AG04450 (cell line): ENCODE results near the gene IFFO2. TPM values are rescaled to one million over a fixed set of nuclear protein-coding genes. Genes with fewer than 3 reads are reported as not detected.

Experiments
- CTCF ChIA-PET: fragments of 300-600, 350-600 bp; formaldehyde crosslinking; extraction: SDS; loops from one replicate; lab custom pipeline; 2022; ENCODE audit warnings: antibody characterized with exemption, inconsistent platforms; lab: Charles Lee
- POLR2A ChIA-PET: fragments of 350-600 bp; formaldehyde crosslinking; extraction: SDS; loops from one replicate; lab custom pipeline; 2021; ENCODE audit warnings: antibody characterized with exemption, inconsistent platforms; lab: Yijun Ruan, JAX
- DNase-seq: peaks from one replicate; pipeline ENCODE4 v3.0.0-alpha.2; 2011; ENCODE audit warnings: low read depth, low spot score
- H3K27ac ChIP-seq: one replicate; pipeline ENCODE4 v1.5.1; 2012; ENCODE audit warnings: low read depth, low read length, control low read depth
- H3K27me3 ChIP-seq: one replicate; pipeline ENCODE4 v1.6.0; 2012; ENCODE audit warnings: low read length; ENCODE audit not compliant: control insufficient read depth, insufficient read depth
- H3K4me3 ChIP-seq: 2 replicates; pipeline ENCODE4 v1.5.1; 2011; ENCODE audit warnings: mild to moderate bottlenecking, low read depth, low read length, control low read depth
- H3K9me3 ChIP-seq: 2 replicates; pipeline ENCODE4 v1.5.1; 2012; ENCODE audit warnings: low read length; ENCODE audit not compliant: control insufficient read depth, insufficient read depth
- polyA plus RNA-seq: library from polyadenylated mRNA; depleted of rRNA; stranded (reverse); fragments of >200 nt; gene quantifications from 2 replicates; pipeline ENCODE4 v1.2.3, GENCODE V29; 2011
- TF ChIP-seq, protein P1 (sequence below): IDR thresholded peaks from 2 replicates; pipeline ENCODE4 v1.5.1; 2011; ENCODE audit warnings: low read depth, low read length, control low read depth, inconsistent platforms

IFFO2 gene
- polyA plus RNA-seq, 1 experiment: 6.8 TPM

DNA sequence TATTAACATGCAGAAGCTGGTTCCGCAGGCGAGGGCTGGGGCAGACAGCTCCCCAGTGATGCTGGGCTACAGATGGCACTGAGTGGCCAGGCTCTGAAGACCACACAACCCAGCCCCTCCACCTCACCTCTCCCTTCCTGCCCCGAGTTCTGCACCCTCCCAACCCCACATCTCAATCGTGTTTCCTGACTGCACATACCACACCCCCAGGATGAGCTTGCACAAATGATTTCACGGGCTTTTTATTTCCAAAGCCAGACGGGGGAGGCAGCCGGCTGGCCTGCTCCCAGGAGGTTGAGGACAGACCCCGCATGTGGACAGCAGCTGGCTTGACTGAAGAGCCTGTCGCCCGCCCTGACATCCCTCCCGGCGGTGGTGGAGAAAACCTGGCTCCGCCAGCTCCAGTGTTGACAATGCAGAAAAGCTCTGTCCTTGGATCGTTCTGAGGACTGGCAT is 32.7 kb downstream of the IFFO2 start:
- H3K4me3 ChIP-seq: no peak overlapping the region
- POLR2A ChIA-PET: interaction anchor here (0.6 to 1.2 kb wide), 2 partner anchors 17 to 21 kb away, joined by 3 read pairs; partner anchors contain the start of gene ALDH4A1
- H3K27ac ChIP-seq: peak overlapping the region; percentile 47
- H3K9me3 ChIP-seq: no peaks in the 10 kb centered on the region; the same call in 1 of the 2 replicates
- H3K27me3 ChIP-seq: no peaks in the 10 kb centered on the region
- DNase-seq: no peak
- TF ChIP-seq, protein P1, sequence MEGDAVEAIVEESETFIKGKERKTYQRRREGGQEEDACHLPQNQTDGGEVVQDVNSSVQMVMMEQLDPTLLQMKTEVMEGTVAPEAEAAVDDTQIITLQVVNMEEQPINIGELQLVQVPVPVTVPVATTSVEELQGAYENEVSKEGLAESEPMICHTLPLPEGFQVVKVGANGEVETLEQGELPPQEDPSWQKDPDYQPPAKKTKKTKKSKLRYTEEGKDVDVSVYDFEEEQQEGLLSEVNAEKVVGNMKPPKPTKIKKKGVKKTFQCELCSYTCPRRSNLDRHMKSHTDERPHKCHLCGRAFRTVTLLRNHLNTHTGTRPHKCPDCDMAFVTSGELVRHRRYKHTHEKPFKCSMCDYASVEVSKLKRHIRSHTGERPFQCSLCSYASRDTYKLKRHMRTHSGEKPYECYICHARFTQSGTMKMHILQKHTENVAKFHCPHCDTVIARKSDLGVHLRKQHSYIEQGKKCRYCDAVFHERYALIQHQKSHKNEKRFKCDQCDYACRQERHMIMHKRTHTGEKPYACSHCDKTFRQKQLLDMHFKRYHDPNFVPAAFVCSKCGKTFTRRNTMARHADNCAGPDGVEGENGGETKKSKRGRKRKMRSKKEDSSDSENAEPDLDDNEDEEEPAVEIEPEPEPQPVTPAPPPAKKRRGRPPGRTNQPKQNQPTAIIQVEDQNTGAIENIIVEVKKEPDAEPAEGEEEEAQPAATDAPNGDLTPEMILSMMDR: no peak
- CTCF ChIA-PET: interaction anchor here (1.4 to 5.2 kb wide), 3 partner anchors 10 to 17 kb away, joined by 3 to 60 read pairs (median 13); no protein-coding TSS in a partner anchor

DNA sequence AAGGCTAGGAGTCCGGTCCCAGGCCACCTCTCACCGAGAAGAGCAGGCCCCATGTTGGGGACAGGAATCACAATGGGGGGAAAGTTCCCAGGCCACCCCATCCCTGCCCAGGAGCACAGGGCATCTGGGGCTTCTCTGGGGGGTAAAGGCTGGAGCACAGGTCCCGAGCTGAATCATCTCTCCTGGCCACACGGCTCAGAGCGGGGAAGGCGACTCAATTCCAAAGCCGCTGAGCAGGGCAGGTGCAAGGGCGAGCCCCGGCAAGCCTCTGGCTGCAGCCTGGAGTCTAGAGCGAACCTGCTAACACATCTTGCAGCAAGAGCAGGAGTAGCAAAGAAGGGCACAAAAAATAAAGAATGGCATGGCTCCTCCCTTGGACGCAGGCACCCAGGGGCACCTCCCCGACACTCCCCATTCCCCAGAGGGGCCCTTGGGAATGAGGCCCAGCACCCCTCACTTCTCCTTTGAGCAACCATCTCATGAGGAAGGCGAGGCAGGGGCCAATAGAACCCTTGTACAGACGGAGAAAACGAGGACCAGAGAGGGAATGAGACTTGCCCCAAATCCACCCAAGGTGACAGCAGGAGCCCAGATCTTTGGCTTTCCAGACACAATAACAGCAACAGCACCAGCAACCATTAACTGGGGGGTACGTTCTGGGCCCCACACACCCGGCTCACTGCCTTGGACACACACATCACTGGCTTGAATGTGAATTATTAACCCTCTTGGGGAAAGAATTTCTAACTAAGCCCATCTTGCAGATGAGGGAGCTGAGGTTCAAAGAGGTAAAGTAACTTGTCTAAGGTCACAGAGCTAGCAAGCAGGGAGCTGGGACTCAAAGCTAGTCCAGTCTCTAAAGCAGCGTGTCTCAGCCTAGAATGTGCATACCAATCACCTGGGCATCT is 33.4 kb downstream of the IFFO2 start:
- CTCF ChIA-PET: interaction anchor here (2.5 to 5.2 kb wide), 3 partner anchors 10 to 16 kb away, joined by 13 to 60 read pairs (median 34); no protein-coding TSS in a partner anchor
- Histone ChIP-seq H3K27me3 (no peaks in the 10 kb centered on the region), H3K27ac (peak overlapping the region; percentile 91), H3K9me3 (no peaks in the 10 kb centered on the region; the same call in 1 of the 2 replicates), H3K4me3 (no peak overlapping the region)
- no peak for DNase-seq
- POLR2A ChIA-PET: interaction anchor here (1.5 kb wide), 1 partner anchor 33 kb away, joined by 5 read pairs; the partner anchor contains the start of gene IFFO2
- TF ChIP-seq, protein P1: no peak

DNA sequence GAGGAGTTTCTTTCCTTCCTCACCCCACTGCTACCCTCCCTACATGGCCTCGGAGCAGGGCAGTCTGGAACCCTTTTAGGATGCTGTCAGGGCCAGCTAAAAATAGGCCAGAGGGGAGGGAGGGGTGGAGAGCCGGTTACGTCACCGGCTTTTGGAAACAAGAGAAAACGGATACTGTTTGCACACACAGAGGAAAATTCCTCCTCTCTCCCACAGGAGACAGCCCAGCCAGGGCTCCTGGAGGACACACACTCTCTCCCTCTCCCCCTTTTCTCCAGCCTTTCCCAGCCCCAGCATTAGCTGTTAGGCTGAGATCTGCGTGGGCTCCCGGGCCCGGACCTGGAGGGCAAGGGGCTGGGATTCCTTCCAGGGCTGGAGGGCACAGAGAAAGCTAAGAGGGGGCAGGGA is 34.2 kb downstream of the IFFO2 start:
- H3K9me3 ChIP-seq: no peaks in the 10 kb centered on the region; the same call in 1 of the 2 replicates
- TF ChIP-seq, protein P1: peak; percentile 37
- peak overlapping the region; percentile 27; the same call in 1 of the 2 replicates for H3K4me3 ChIP-seq
- H3K27ac ChIP-seq: peak overlapping the region; percentile 91
- ChIA-PET CTCF (interaction anchor here (0.6 to 3.1 kb wide), 5 partner anchors 10 to 241 kb away, joined by 3 to 34 read pairs (median 4); no protein-coding TSS in a partner anchor), POLR2A (interaction anchor here (0.5 to 1.5 kb wide), 2 partner anchors 34 to 287 kb away, joined by 3 to 5 read pairs; partner anchors contain the start of gene IFFO2)
- H3K27me3 ChIP-seq: no peaks in the 10 kb centered on the region
- DNase-seq: peak; percentile 61

DNA sequence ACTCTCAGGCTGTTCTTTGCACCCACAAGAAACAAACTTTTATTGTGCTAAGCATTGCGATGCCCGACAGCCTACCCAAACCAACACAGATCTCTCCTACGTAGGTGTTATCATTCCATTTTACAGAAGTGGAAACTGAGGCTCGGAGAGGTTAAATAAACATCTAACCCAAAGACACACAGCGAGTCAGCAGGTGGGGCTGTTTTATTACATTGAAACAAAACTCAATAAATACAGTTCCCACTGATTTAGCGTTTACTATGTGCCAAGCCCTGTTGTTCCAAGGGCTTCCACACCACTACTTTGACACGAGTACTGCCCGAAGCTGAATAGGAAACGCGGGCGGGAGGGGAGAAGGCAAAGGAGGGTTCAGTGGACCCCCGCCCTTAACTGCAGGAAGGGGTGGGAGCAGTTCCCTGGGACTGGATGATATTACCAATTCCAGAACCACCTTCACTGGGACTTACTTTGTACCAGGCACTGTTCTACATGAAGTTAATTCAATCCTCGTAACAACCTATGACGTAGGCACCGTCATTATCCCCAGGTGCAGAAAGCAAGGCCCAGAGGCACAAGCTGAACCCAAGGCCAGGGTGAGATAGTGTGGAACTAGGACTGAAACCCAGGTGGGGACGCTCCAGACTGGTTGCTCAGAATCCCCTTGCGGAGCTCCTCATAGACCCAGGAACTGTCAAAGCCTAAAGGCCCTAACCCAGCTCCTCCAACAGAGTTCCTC is 34.8 kb downstream of the IFFO2 start:
- POLR2A ChIA-PET: interaction anchor here (0.5 to 1.5 kb wide), 2 partner anchors 35 to 287 kb away, joined by 3 to 5 read pairs; partner anchors contain the start of gene IFFO2
- Histone ChIP-seq H3K4me3 (no peak overlapping the region), H3K27ac (peak overlapping the region; percentile 91)

More for the DNA sequence above, 34.8 kb downstream of the IFFO2 start:
- no peak for DNase-seq
- TF ChIP-seq, protein P1: peak; percentile 16; the same call in 1 of the 2 replicates
- CTCF ChIA-PET: interaction anchor here (0.6 to 3.1 kb wide), 5 partner anchors 9 to 242 kb away, joined by 3 to 34 read pairs (median 4); no protein-coding TSS in a partner anchor
- H3K9me3 ChIP-seq: no peaks in the 10 kb centered on the region; the same call in 1 of the 2 replicates
- no peaks in the 10 kb centered on the region for H3K27me3 ChIP-seq
